ENCODE results near the gene SLC2A13.

The SLC2A13 gene

DNA sequence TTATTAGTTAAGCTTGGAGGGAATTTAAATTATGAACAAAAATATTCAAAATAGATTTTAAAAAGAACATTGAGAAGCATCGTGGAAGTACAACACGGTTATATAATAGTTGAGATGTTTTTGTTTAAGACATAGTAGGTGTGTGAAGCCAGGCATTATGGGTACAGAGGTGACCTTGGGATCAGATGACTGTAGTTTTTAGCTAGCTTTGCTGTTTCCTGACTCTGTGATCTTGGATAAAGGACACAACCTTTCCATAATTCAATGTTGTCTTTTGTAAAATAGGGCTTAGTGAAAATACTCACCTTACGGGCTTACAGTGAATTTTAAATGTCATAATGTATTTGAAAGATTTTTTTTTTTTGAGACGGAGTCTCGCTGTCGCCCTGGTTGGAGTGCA is 239.7 kb downstream of the SLC2A13 start:
- no peaks in the 10 kb centered on the region for H3K9me3 ChIP-seq (ENCODE audit: control insufficient read depth, low read length)
- H2BK5ac ChIP-seq (ENCODE audit: low read depth, low read length, poor library complexity, severe bottlenecking), result no peak overlapping the region
- no peak overlapping the region for H4K91ac ChIP-seq (ENCODE audit: low read length)
- H3K23ac ChIP-seq (ENCODE audit: low read length in 2 of 2), result no peak overlapping the region
- no peak overlapping the region for H3K4me2 ChIP-seq (ENCODE audit: low read length, poor library complexity, severe bottlenecking)
- no peak overlapping the region for H2AK5ac ChIP-seq (ENCODE audit: low read length, severe bottlenecking)
- H3K4me1 ChIP-seq (ENCODE audit: control insufficient read depth, insufficient read depth, low read depth, low read length), result no peaks in the 10 kb centered on the region
- no peak overlapping the region for H3K4ac ChIP-seq (ENCODE audit: low read depth in 1 of 2, low read length in 2 of 2)
- H2BK12ac ChIP-seq (ENCODE audit: low read length in 2 of 2), result no peak overlapping the region
- H3K14ac ChIP-seq (ENCODE audit: low read length in 2 of 2), result no peak overlapping the region
- no peak overlapping the region for H3K9ac ChIP-seq (ENCODE audit: low read length)
- H3K18ac ChIP-seq (ENCODE audit: low read depth in 1 of 2, low read length in 2 of 2), result no peak overlapping the region
- no peak overlapping the region for H3K4me3 ChIP-seq (ENCODE audit: insufficient read depth in 1 of 2, low read depth in 1 of 2, low read length in 2 of 2)
- H2AFZ ChIP-seq (ENCODE audit: low read depth, low read length), result no peak overlapping the region
- H3K36me3 ChIP-seq (ENCODE audit: control insufficient read depth in 1 of 2, insufficient read depth in 2 of 2, low read depth in 1 of 2, low read length in 2 of 2), result peaks cover 0 to 7% of the 10 kb centered on the region in 2 experiments
- H2BK120ac ChIP-seq (ENCODE audit: low read depth, low read length), result no peak overlapping the region
- no peaks in the 10 kb centered on the region for H3K27me3 ChIP-seq (ENCODE audit: control insufficient read depth in 1 of 2, insufficient read depth in 1 of 2, low read length in 2 of 2)
- no peak overlapping the region for H3K27ac ChIP-seq (ENCODE audit: low read length, poor library complexity, severe bottlenecking)
- H2BK15ac ChIP-seq (ENCODE audit: low read depth, poor library complexity, severe bottlenecking), result no peak overlapping the region
- no peak for DNase-seq
- H3K79me1 ChIP-seq (replicated peaks; ENCODE audit: low read length, poor library complexity, severe bottlenecking), result no peaks in the 10 kb centered on the region
- H4K8ac ChIP-seq (ENCODE audit: low read length), result no peak overlapping the region
- WGBS, result 90% methylated on average over 6 of the region's 6 CpGs

DNA sequence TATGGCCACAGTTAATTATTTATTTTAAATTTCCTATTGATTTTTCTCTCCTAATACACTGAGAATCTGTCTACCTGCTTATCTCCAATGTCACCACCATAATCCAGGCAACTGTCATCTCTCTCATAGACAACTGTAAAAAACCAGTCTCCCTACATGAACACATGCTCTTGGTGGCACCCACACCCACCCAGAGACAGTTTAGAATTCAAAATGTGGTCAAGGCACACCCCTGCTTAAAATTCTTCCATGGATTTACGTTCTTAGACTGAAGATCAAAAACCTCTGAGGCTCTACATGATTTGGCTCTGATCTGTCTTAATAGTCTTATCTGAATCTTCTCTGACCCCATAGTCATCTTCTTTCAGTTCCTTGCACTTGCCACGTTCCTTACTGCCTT is 245.2 kb downstream of the SLC2A13 start:
- no peaks in the 10 kb centered on the region for H3K79me1 ChIP-seq (replicated peaks; ENCODE audit: low read length, poor library complexity, severe bottlenecking)
- 89% methylated on average over 2 of the region's 2 CpGs for WGBS
- H3K9ac ChIP-seq (ENCODE audit: low read length), result no peak overlapping the region
- H2BK5ac ChIP-seq (ENCODE audit: low read depth, low read length, poor library complexity, severe bottlenecking), result no peak overlapping the region
- H3K18ac ChIP-seq (ENCODE audit: low read depth in 1 of 2, low read length in 2 of 2), result no peak overlapping the region
- no peak overlapping the region for H3K27ac ChIP-seq (ENCODE audit: low read length, poor library complexity, severe bottlenecking)
- H2AK5ac ChIP-seq (ENCODE audit: low read length, severe bottlenecking), result no peak overlapping the region
- no peak overlapping the region for H2BK12ac ChIP-seq (ENCODE audit: low read length in 2 of 2)
- no peak overlapping the region for H4K91ac ChIP-seq (ENCODE audit: low read length)
- no peak overlapping the region for H3K14ac ChIP-seq (ENCODE audit: low read length in 2 of 2)
- no peak overlapping the region for H3K23ac ChIP-seq (ENCODE audit: low read length in 2 of 2)
- no peak overlapping the region for H3K4me3 ChIP-seq (ENCODE audit: insufficient read depth in 1 of 2, low read depth in 1 of 2, low read length in 2 of 2)
- no peak overlapping the region for H3K4me2 ChIP-seq (ENCODE audit: low read length, poor library complexity, severe bottlenecking)
- no peak overlapping the region for H2AFZ ChIP-seq (ENCODE audit: low read depth, low read length)
- H4K8ac ChIP-seq (ENCODE audit: low read length), result no peak overlapping the region
- no peak overlapping the region for H3K4ac ChIP-seq (ENCODE audit: low read depth in 1 of 2, low read length in 2 of 2)
- no peak overlapping the region for H2BK15ac ChIP-seq (ENCODE audit: low read depth, poor library complexity, severe bottlenecking)
- no peak overlapping the region for H2BK120ac ChIP-seq (ENCODE audit: low read depth, low read length)
- H3K9me3 ChIP-seq (ENCODE audit: control insufficient read depth, low read length), result no peaks in the 10 kb centered on the region
- no peaks in the 10 kb centered on the region for H3K4me1 ChIP-seq (ENCODE audit: control insufficient read depth, insufficient read depth, low read depth, low read length)
- no peaks in the 10 kb centered on the region for H3K27me3 ChIP-seq (ENCODE audit: control insufficient read depth in 1 of 2, insufficient read depth in 1 of 2, low read length in 2 of 2)
- DNase-seq, result no peak
- peaks cover 0 to 7% of the 10 kb centered on the region in 2 experiments for H3K36me3 ChIP-seq (ENCODE audit: control insufficient read depth in 1 of 2, insufficient read depth in 2 of 2, low read depth in 1 of 2, low read length in 2 of 2)

DNA sequence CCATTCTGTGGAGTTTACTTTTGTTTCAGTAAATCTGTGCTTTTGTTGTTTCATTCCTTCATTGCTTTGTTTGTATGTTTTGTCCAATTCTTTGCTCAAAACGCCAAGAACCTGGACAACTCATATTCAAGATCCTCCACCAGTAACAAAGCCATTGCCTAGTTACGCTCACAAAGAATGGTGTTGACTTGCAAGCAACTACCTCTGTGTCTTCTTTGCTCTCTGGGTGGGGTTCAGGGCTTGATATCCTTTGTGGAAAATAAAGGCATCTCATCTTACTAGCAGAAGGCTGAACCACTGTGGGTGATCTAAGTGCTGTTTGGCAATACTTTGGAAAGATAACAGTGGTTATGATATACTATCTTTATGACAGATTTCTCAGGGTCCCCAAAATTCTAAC is 252.9 kb downstream of the SLC2A13 start:
- H3K27ac ChIP-seq (ENCODE audit: low read length, poor library complexity, severe bottlenecking), result no peak overlapping the region
- no peak overlapping the region for H3K4me2 ChIP-seq (ENCODE audit: low read length, poor library complexity, severe bottlenecking)
- WGBS, result 89% methylated on average over 1 of the region's 2 CpGs
- no peak overlapping the region for H3K18ac ChIP-seq (ENCODE audit: low read depth in 1 of 2, low read length in 2 of 2)
- H3K9me3 ChIP-seq (ENCODE audit: control insufficient read depth, low read length), result no peaks in the 10 kb centered on the region
- no peak overlapping the region for H4K8ac ChIP-seq (ENCODE audit: low read length)
- no peak overlapping the region for H2BK12ac ChIP-seq (ENCODE audit: low read length in 2 of 2)
- H2BK5ac ChIP-seq (ENCODE audit: low read depth, low read length, poor library complexity, severe bottlenecking), result no peak overlapping the region
- H3K4me3 ChIP-seq (ENCODE audit: insufficient read depth in 1 of 2, low read depth in 1 of 2, low read length in 2 of 2), result no peak overlapping the region
- H3K4me1 ChIP-seq (ENCODE audit: control insufficient read depth, insufficient read depth, low read depth, low read length), result no peaks in the 10 kb centered on the region
- H3K27me3 ChIP-seq (ENCODE audit: control insufficient read depth in 1 of 2, insufficient read depth in 1 of 2, low read length in 2 of 2), result no peaks in the 10 kb centered on the region
- no peaks in the 10 kb centered on the region for H3K79me1 ChIP-seq (replicated peaks; ENCODE audit: low read length, poor library complexity, severe bottlenecking)
- DNase-seq, result no peak
- no peak overlapping the region for H3K9ac ChIP-seq (ENCODE audit: low read length)
- H4K91ac ChIP-seq (ENCODE audit: low read length), result no peak overlapping the region
- H3K36me3 ChIP-seq (ENCODE audit: control insufficient read depth in 1 of 2, insufficient read depth in 2 of 2, low read depth in 1 of 2, low read length in 2 of 2), result no peaks in the 10 kb centered on the region
- no peak overlapping the region for H2AK5ac ChIP-seq (ENCODE audit: low read length, severe bottlenecking)
- no peak overlapping the region for H2AFZ ChIP-seq (ENCODE audit: low read depth, low read length)
- no peak overlapping the region for H2BK120ac ChIP-seq (ENCODE audit: low read depth, low read length)
- H3K23ac ChIP-seq (ENCODE audit: low read length in 2 of 2), result no peak overlapping the region
- H2BK15ac ChIP-seq (ENCODE audit: low read depth, poor library complexity, severe bottlenecking), result no peak overlapping the region
- no peak overlapping the region for H3K4ac ChIP-seq (ENCODE audit: low read depth in 1 of 2, low read length in 2 of 2)
- H3K14ac ChIP-seq (ENCODE audit: low read length in 2 of 2), result no peak overlapping the region

DNA sequence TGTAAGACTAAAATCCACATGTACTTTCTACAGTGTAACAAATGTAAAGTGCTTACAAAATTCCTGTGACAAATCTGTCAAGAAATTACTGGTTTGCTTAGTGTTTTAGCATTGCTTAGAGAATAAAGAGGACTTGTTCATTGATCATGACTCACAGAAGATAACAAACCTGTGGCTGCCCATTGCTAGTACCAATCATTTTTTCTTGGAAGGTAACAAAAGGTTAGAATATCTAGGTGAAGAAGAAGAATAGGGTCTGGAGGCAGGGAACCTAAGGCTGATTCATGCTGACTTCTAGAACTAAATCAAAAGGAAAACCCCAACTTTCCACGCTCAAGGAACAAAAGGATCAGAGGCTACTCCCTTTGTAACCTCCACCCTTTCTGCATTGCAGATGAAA is 253.5 kb downstream of the SLC2A13 start:
- no peak overlapping the region for H2BK12ac ChIP-seq (ENCODE audit: low read length in 2 of 2)
- no peak overlapping the region for H2BK5ac ChIP-seq (ENCODE audit: low read depth, low read length, poor library complexity, severe bottlenecking)
- H3K23ac ChIP-seq (ENCODE audit: low read length in 2 of 2), result no peak overlapping the region
- H3K79me1 ChIP-seq (replicated peaks; ENCODE audit: low read length, poor library complexity, severe bottlenecking), result no peaks in the 10 kb centered on the region
- no peak overlapping the region for H3K4ac ChIP-seq (ENCODE audit: low read depth in 1 of 2, low read length in 2 of 2)
- H4K91ac ChIP-seq (ENCODE audit: low read length), result no peak overlapping the region
- H3K14ac ChIP-seq (ENCODE audit: low read length in 2 of 2), result no peak overlapping the region
- H3K27me3 ChIP-seq (ENCODE audit: control insufficient read depth in 1 of 2, insufficient read depth in 1 of 2, low read length in 2 of 2), result no peaks in the 10 kb centered on the region
- H4K8ac ChIP-seq (ENCODE audit: low read length), result no peak overlapping the region
- H3K9me3 ChIP-seq (ENCODE audit: control insufficient read depth, low read length), result no peaks in the 10 kb centered on the region
- H2BK15ac ChIP-seq (ENCODE audit: low read depth, poor library complexity, severe bottlenecking), result no peak overlapping the region
- H2BK120ac ChIP-seq (ENCODE audit: low read depth, low read length), result no peak overlapping the region
- no peak overlapping the region for H2AK5ac ChIP-seq (ENCODE audit: low read length, severe bottlenecking)
- no peak overlapping the region for H3K9ac ChIP-seq (ENCODE audit: low read length)
- H3K27ac ChIP-seq (ENCODE audit: low read length, poor library complexity, severe bottlenecking), result no peak overlapping the region
- DNase-seq, result no peak
- H3K4me1 ChIP-seq (ENCODE audit: control insufficient read depth, insufficient read depth, low read depth, low read length), result no peaks in the 10 kb centered on the region
- H2AFZ ChIP-seq (ENCODE audit: low read depth, low read length), result no peak overlapping the region
- H3K36me3 ChIP-seq (ENCODE audit: control insufficient read depth in 1 of 2, insufficient read depth in 2 of 2, low read depth in 1 of 2, low read length in 2 of 2), result no peaks in the 10 kb centered on the region
- H3K4me2 ChIP-seq (ENCODE audit: low read length, poor library complexity, severe bottlenecking), result no peak overlapping the region
- H3K18ac ChIP-seq (ENCODE audit: low read depth in 1 of 2, low read length in 2 of 2), result no peak overlapping the region
- 96% methylated on average over 1 of the region's 1 CpG for WGBS
- H3K4me3 ChIP-seq (ENCODE audit: insufficient read depth in 1 of 2, low read depth in 1 of 2, low read length in 2 of 2), result no peak overlapping the region

Data from mesenchymal stem cell (in vitro differentiated cells and primary cell).